WI38 (cell line): ENCODE measurements around the gene OR4K5.

ENCODE experiments used
- H3K4me3 ChIP-seq: 2 replicates; pipeline ENCODE4 v1.5.1; 2011; ENCODE audit warnings: low read depth, mild to moderate bottlenecking, control low read depth, low read length
- CTCF ChIP-seq: IDR thresholded peaks from 2 replicates; pipeline ENCODE4 v1.5.1; 2012; ENCODE audit warnings: low read depth, mild to moderate bottlenecking, control low read depth, low read length

The OR4K5 gene

GRCh38 chr14:19906665-19907064 is 13.7 kb upstream of the OR4K5 start:
- TF ChIP-seq CTCF: no peak
- no peak overlapping the region for H3K4me3 ChIP-seq

GRCh38 chr14:19911114-19911513 is 9.3 kb upstream of the OR4K5 start:
- TF ChIP-seq CTCF: no peak

GRCh38 chr14:19917243-19917642 is 3.2 kb upstream of the OR4K5 start:
- H3K4me3 ChIP-seq: no peak overlapping the region
- TF ChIP-seq CTCF: no peak

More at GRCh38 chr14:19911114-19911513, 9.3 kb upstream of the OR4K5 start:
- H3K4me3 ChIP-seq: no peak overlapping the region

- TF ChIP-seq CTCF: no peak
Observed at GRCh38 chr14:19917955-19918518, 2.4 kb upstream of the OR4K5 start.

GRCh38 chr14:19918553-19919264 is 1.7 kb upstream of the OR4K5 start:
- TF ChIP-seq CTCF: no peak
- no peak overlapping the region for H3K4me3 ChIP-seq

More at GRCh38 chr14:19917955-19918518, 2.4 kb upstream of the OR4K5 start:
- no peak overlapping the region for H3K4me3 ChIP-seq

GRCh38 chr14:19930617-19931016 is 10.2 kb downstream of the OR4K5 start, which contains the start of gene OR4K1:
TSS of gene OR4K1 (plus strand) at chr14:19930917. CDS start at chr14:19935667, 4,750 bp downstream.
- TF ChIP-seq CTCF: no peak
- H3K4me3 ChIP-seq: no peak within 1 kb of the TSS

- H3K4me3 ChIP-seq: no peak overlapping the region
- no peak for TF ChIP-seq CTCF
Observed at GRCh38 chr14:19941668-19942067, 21.3 kb downstream of the OR4K5 start.
